Skin epidermis (tissue), 12 donors: ENCODE results near the gene LGR4.

Experiments
- H3K27ac ChIP-seq, 21 experiments: fragments of 200-600 bp; sonication (generic) in 11 of 21; one replicate each; pipeline ENCODE4 v1.5.0; 2020; ENCODE audit warnings: mild to moderate bottlenecking in 3 of 21, inconsistent platforms in 2 of 21, moderate library complexity in 2 of 21
- H3K4me3 ChIP-seq, 7 experiments: fragments of 200-600 bp; sonication (generic) in 2 of 7; one replicate each; pipeline ENCODE4 v1.5.0; 2020; ENCODE audit warnings: inconsistent platforms in 2 of 7, mild to moderate bottlenecking in 2 of 7, moderate library complexity in 1 of 7

The LGR4 gene

DNA sequence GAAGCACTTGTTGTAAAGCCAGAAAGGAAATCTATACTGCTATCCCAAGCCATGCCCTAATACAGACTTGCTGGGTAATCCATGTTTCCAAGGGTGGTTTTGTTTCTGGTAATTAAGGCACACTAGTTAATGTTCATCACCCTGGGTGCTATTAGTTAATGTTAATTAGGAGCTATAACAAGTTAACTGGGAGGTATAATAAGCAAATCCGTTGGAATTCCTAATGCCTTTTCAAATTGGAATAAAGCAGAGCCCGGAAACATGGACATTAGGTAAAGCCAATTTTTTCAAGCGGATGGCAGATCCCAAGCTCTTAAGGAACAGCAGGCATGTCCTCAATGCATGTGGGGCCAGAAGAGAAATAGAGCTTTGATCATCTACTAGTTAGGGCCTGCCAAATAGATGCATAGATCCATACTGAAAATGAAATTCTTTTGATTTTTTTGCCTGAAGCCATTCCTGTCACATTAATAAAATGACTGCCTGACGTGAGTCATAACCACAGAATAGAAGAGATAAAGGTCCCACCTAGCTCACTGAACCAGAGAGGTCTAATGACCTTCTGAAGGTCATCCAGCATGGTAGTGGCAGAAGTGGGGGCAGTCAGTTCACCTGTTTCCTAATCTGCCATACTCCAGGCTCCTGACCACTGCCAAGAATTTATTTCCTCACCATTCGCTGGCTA, 81.1 kb downstream of the LGR4 start:
- Histone ChIP-seq H3K4me3 (no peak overlapping the region), H3K27ac (peak overlapping the region in 4 of 21 experiments; percentile 2 to 57 (median 42))

DNA sequence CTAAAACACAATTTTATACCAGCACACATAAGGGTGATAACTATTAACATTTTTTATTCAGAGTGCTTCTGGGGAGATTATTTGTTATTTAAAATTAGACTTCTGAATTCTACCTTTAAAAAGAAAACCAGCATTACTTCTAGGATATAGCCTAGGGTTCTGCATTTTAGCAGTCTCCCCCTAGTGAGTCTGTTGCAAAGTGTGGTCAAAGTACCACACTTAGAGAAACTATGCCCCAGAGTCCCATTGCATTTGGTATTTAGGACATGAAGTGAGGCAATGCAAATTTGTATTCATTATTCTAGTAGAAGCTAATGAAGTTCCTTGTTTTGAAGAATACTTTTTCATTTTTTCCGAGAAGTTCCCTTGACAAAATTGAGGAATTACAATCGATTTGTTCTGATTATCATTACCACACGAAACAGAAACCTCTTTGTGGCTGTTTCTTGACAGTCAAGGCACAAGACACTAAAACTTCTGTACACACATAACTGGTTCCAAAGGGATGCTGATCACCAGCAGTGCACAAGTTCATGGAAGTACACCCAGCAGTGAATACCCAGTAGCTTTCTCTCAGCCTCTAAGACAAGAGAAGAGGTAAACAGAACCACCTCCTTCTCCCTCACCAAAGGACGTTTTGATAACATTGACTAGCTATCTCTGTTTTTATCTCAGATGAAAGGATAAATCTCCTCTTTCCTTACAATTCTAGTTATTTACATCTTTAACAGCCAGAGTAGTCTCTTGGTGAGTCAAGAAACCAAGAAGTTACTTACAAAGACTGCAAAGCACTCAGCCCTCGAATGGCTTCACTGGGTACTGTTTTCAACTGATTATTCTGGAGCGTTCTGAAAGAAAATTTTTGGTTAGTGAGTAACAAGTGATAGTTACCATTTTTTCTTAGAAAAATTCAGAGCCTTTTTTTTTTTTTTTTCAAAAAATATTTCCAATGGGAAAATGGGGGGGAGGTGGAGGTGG, 82.0 kb downstream of the LGR4 start:
- no peak overlapping the region for H3K4me3 ChIP-seq
- H3K27ac ChIP-seq = peak overlapping the region in 2 of 21 experiments; percentile 37 to 57

- peak overlapping the region in 1 of 21 experiments; percentile 14 for H3K27ac ChIP-seq
- H3K4me3 ChIP-seq = no peak overlapping the region
These were observed 83.7 kb downstream of the LGR4 start for GRCh38 chr11:27388869-27389268.

DNA sequence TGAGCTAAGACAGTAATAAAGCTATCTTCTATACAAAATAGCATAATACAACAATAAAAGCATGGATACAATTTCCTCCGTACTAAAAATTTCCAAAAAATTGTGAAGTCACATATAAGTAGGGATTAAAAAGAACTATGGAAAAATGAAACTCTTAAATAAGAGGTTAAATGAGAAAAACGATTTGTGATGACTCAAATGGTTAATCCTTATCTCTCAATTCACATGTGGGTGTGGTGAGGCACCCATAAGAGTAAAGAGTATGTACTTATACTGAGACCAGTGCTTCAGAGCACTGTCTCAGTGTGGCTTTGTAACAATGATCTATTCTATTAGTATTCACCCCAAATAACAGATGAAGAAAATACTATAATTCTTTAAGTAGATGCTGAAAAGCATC, 84.6 kb downstream of the LGR4 start:
- Histone ChIP-seq H3K27ac (no peak overlapping the region), H3K4me3 (no peak overlapping the region)

DNA sequence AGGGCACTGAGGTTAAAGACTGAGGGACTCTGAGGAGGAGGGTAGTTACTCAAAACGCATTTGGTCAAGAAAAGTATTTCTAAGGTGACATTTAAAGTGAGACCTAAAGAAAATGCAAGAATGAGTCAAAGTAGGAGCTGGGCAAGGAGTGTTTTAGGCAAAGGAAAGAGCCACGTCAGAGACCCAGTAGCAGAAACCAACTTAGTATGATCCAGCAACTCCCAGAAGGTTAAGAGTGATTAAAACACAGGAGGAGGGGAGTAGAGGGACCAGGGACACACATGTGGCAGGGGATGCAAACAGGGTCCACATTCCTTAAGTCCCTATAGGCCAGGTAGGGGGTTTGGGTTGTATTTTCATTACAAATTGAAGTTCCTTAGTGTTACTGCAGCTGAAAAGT, 85.2 kb downstream of the LGR4 start:
- no peak overlapping the region for H3K27ac ChIP-seq
- no peak overlapping the region for H3K4me3 ChIP-seq

GRCh38 chr11:27386181-27386845, 86.3 kb downstream of the LGR4 start:
- H3K4me3 ChIP-seq = no peak overlapping the region
- H3K27ac ChIP-seq = peak overlapping the region in 2 of 21 experiments; percentile 25 to 29

GRCh38 chr11:27385245-27385644, 87.3 kb downstream of the LGR4 start:
- H3K27ac ChIP-seq = peak overlapping the region in 1 of 21 experiments; percentile 3
- H3K4me3 ChIP-seq = no peak overlapping the region

DNA sequence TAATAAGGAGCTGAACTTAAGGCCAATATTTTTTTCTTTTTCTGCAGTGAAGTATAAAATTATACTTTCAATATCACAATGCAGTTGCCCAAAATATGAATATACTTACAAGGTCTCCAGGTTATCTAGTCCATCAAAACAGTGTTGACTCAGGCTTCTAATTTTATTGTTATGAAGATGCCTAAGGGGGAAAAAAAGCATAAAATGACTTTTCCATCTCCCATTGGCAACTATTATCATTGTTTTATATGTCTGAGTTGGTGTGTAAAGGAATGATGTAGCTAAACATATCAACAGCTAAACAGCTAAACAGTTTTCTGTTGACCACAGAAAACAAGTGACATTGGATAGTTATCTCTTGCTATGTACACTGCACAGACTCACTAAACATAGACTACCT, 88.4 kb downstream of the LGR4 start:
- Histone ChIP-seq H3K4me3 (no peak overlapping the region), H3K27ac (no peak overlapping the region)

- Histone ChIP-seq H3K27ac (no peak overlapping the region), H3K4me3 (no peak overlapping the region)
These were observed 88.9 kb downstream of the LGR4 start for GRCh38 chr11:27383645-27384044.

GRCh38 chr11:27381238-27381666, 91.3 kb downstream of the LGR4 start:
- Histone ChIP-seq H3K4me3 (no peak overlapping the region), H3K27ac (no peak overlapping the region)

- no peak overlapping the region for H3K4me3 ChIP-seq
These were observed 91.8 kb downstream of the LGR4 start for GRCh38 chr11:27380771-27381170.

DNA sequence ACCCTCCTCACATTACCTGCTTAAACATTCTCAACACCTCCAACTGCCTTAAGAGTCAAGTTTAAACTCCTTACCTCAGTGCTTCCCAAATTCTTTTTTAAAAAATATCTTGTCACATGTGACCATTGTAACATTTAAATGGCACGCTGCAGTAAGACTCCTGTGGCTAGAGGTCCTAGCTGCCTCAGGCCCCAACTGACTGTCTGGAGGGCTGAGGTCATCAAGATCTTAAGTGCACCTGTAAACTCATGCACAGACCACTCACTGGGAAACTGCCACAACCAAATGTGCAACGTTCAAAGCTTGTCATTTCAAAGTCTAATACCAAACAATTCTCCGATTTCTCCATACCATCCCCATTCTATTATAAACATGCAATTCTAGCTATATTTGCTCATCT, 93.1 kb downstream of the LGR4 start:
- Histone ChIP-seq H3K27ac (no peak overlapping the region), H3K4me3 (no peak overlapping the region)

More at GRCh38 chr11:27380771-27381170, 91.8 kb downstream of the LGR4 start:
- H3K27ac ChIP-seq = no peak overlapping the region

DNA sequence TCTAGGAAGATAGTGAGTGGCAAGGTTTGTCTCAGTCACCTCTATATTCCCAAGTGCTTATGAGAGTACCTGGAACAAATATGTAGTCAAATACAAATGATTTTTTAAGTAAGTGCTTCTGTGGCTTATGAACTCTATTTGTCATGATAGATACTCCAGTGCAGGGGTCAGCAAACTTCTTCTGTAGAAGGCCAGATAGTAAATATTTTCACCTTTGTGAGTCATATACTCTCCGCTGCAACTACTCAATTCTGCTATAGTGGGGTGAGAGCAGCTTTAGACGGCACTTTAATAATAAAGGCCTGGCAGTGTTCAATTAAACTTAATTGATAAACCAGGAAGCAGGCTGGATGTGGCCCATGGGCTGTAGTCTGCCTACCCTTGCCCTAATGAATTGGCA, 97.2 kb downstream of the LGR4 start:
- no peak overlapping the region for H3K4me3 ChIP-seq
- H3K27ac ChIP-seq = no peak overlapping the region

DNA sequence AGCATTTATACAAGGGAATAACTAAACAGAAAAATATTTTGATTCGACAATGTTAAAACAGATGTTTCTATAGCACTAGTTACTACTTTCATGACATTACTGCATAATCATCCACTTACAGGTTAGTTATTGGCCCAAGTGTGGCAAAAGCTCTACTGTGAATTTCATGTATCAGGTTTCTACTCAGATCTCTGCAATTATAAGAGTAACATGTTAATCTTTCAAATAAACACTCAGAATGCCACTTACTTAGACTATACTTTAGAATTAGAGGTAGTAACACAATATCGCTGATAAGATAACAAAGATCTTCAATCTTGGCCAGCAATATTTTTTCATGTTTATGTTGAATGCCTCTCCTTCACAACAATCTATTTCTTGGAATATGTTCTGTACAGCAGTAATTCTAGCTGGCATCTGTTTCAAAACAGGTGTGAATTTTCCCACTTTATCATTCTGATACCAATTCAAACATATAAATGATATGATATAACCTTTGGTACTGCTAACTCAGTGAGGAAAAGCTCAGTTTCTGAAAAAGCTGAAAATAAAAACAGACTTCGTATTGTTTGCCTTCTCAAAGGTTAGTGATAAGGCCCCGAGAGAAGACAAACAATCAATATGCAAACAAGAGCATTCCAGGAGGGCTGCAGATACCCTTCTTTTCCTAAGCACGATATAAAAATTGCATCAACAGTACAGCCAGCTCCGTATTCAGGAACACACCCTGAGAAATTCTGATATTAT, 98.6 kb downstream of the LGR4 start:
- no peak overlapping the region for H3K4me3 ChIP-seq
- no peak overlapping the region for H3K27ac ChIP-seq

DNA sequence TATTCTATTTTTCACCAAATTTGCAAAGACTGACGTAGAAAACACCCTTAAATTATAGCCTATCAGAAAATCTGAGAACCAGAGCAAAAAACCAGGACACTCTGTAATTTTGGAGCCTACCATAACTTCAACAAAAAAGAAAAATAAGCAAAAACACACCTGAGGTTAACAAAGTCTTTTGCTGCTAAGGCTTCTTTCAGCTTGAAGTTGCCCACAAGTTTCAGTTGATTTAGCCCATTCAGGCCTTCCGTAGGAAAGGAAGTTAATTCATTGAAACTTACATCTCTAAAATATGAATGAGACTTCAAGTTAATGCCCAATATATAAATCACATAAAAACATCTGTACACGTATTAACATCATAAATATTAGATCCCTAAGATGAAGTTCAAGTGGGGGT, 99.2 kb downstream of the LGR4 start:
- no peak overlapping the region for H3K27ac ChIP-seq
- no peak overlapping the region for H3K4me3 ChIP-seq

DNA sequence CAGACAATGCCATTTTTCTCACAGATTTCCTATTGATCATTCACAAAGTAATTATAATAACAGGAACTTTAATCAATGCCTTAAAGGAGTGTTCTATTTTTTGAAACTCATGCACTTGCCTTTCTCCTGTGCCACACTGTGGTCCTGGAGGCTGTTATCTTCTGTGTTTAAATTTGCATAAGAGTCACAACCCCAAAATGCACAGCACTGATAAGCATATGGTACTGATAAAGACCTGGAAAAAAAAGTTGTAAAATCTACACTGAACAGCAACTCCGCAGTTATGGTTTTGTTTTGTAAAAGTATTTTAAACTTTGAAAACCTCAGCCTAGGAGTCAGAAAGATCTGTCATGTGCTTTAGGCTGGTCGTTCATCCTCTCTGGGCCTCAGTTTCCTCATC, 100.4 kb downstream of the LGR4 start:
- H3K4me3 ChIP-seq = no peak overlapping the region
- no peak overlapping the region for H3K27ac ChIP-seq

- Histone ChIP-seq H3K4me3 (no peak overlapping the region), H3K27ac (no peak overlapping the region)
These were observed 101.1 kb downstream of the LGR4 start for GRCh38 chr11:27371489-27371888.

GRCh38 chr11:27370374-27370773, 102.2 kb downstream of the LGR4 start:
- H3K27ac ChIP-seq = no peak overlapping the region
- H3K4me3 ChIP-seq = no peak overlapping the region

DNA sequence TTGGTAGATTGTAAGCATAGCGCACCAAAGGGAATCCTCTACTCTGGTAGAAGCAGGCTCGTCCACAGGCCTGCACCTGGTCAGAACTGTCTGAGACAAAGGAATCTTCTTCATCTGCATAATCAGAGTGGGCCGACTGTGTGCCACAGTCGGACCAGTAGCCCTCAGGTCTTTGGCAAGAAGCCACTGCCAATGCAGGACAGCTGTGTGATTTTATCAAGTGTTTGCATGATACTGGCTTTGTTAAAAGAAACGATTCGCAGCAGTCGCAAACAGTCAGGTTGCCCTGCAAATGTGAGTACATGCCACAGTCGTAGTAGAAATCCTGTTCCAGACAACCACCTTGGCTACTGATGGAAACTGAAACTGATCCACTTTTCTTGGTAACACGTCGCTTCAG, 104.7 kb downstream of the LGR4 start:
- H3K4me3 ChIP-seq = no peak overlapping the region
- H3K27ac ChIP-seq = no peak overlapping the region
